Neural progenitor cell (in vitro differentiated cells): ENCODE results near the gene SCAPER.

Source experiments
- CTCF ChIP-seq: fragments of 200-600 bp; sonication (generic); IDR thresholded peaks from 2 replicates; pipeline ENCODE4 v1.5.1; 2017; ENCODE audit warnings: antibody characterized with exemption, mild to moderate bottlenecking
- EZH2 ChIP-seq: fragments of 200-600 bp; sonication (generic); IDR thresholded peaks from 2 replicates; pipeline ENCODE4 v1.6.1; 2017; ENCODE audit warnings: antibody characterized with exemption, mild to moderate bottlenecking, moderate library complexity

GRCh38 chr15:76313731-76314130 lies 591.4 kb downstream of the SCAPER start:
- TF ChIP-seq EZH2 (no peak), CTCF (no peak)
